Cardiac muscle cell (in vitro differentiated cells and primary cell): ENCODE results near the gene LHX8. TPM values are rescaled to one million over a fixed set of nuclear protein-coding genes. Genes with fewer than 3 reads are reported as not detected.
A peak's percentile ranks its signal among the peaks of the same experiment; 100 is the strongest.

Source experiments
- DNase-seq, 2 donors: peaks; one replicate each; pipeline versions ENCODE4 v3.0.0 to v3.0.0-alpha.2; 2010 to 2017; ENCODE audit warnings: low read depth in 1 of 2, low spot score in 1 of 2
- H3K27ac ChIP-seq: fragments of 200-600 bp; sonication (generic); 2 replicates; pipeline ENCODE4 v1.5.1; 2016
- H3K27me3 ChIP-seq: fragments of 200-600 bp; sonication (generic); 2 replicates; pipeline ENCODE4 v1.6.0; 2016; ENCODE audit warnings: control low read depth
- H3K36me3 ChIP-seq: fragments of 200-600 bp; sonication (generic); 2 replicates; pipeline ENCODE4 v1.5.1; 2016; ENCODE audit warnings: control low read depth
- H3K4me1 ChIP-seq: fragments of 200-600 bp; sonication (generic); 2 replicates; pipeline ENCODE4 v1.8.1; 2017; ENCODE audit warnings: low read depth, mild to moderate bottlenecking, mixed run types
- H3K4me3 ChIP-seq: fragments of 200-600 bp; sonication (generic); 2 replicates; pipeline ENCODE4 v1.5.1; 2016; ENCODE audit warnings: mild to moderate bottlenecking
- H3K9me3 ChIP-seq: fragments of 200-600 bp; sonication (generic); 2 replicates; pipeline ENCODE4 v1.5.1; 2017; ENCODE audit warnings: low read depth, mild to moderate bottlenecking, control low read depth
- CTCF ChIP-seq: IDR thresholded peaks from 2 replicates; pipeline ENCODE4 v1.5.1; 2012; ENCODE audit warnings: low read depth, mild to moderate bottlenecking, low read length
- polyA plus RNA-seq: library from polyadenylated mRNA; unstranded; fragments of >200 nt; fragmentation: Nextera tagmentation; extraction: Ambion mirVana; gene quantifications from 2 replicates; pipeline ENCODE4 v1.2.1, GENCODE V29; 2016
- total RNA-seq: library from RNA; depleted of rRNA; stranded (reverse); fragments of >200 nt; gene quantifications from 2 replicates; pipeline ENCODE4 v1.2.3, GENCODE V29; 2016

Gene LHX8
- total RNA-seq (0.18 and 0.35 TPM in 2 replicates), polyA plus RNA-seq (0.47 and 1.9 TPM in 2 replicates)

- Histone ChIP-seq H3K4me3 (peak within 1 kb of the TSS; percentile 31), H3K9me3 (no peaks in the 10 kb centered on the region), H3K27ac (no peak within 1 kb of the TSS), H3K36me3 (no peaks in the 10 kb centered on the region), H3K4me1 (peaks cover 21% of the 10 kb centered on the region), H3K27me3 (peaks cover 100% of the 10 kb centered on the region)
- peak in 1 of 2 donors; percentile 56 for DNase-seq
- no peak for TF ChIP-seq CTCF
Observed at GRCh38 chr1:75133750-75134646, at the start of gene LHX8. Gene LHX8 (plus strand): TSS chr1:75134388. CDS start chr1:75136615, 2,227 bp downstream.

DNA sequence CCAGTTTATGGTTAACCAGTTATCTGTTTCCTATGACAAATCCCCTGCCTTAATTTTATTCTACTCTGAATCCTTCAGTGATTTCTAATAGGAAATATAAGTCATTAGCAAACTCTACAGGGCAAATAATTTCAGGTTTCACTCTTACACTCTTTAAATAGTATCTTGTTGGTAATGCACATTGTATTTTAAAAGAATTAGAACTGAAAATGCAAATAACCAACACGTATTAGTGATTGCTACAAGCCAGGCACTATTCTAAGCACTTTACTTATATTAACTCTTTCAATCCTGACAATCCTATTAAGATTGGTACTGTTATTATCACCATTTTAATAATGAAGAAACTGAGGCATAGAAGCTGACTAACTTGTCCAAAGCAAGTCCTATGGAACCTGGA lies 48.3 kb upstream of the LHX8 start:
- no peaks in the 10 kb centered on the region for H3K9me3 ChIP-seq
- no peaks in the 10 kb centered on the region for H3K4me1 ChIP-seq
- no peak overlapping the region for H3K4me3 ChIP-seq
- H3K27me3 ChIP-seq = no peaks in the 10 kb centered on the region
- no peaks in the 10 kb centered on the region for H3K36me3 ChIP-seq
- no peak overlapping the region for H3K27ac ChIP-seq
- no peak for DNase-seq
- TF ChIP-seq CTCF = no peak

DNA sequence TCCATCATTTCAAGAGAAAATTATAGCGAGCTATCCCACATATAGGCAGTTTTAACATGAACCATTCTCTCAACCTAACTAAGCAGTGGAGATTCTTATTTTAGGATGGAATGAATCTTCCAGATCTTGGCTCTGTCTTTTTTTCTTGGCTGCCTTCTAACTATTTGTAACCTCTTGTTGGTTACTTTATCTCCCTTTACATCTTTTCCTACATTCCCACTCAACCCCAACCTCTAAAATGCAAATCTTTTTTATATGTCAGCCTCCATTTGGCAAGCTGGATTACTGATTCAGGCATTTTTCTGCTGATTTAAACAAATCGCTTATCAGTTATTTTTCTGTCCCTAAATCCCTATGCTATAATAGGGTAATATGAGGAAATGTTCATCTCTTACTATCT lies 46.9 kb upstream of the LHX8 start:
- no peaks in the 10 kb centered on the region for H3K4me1 ChIP-seq
- no peak for TF ChIP-seq CTCF
- no peak for DNase-seq
- no peaks in the 10 kb centered on the region for H3K36me3 ChIP-seq
- H3K4me3 ChIP-seq = no peak overlapping the region
- H3K9me3 ChIP-seq = no peaks in the 10 kb centered on the region
- H3K27ac ChIP-seq = no peak overlapping the region
- H3K27me3 ChIP-seq = no peaks in the 10 kb centered on the region

- DNase-seq = no peak
- Histone ChIP-seq H3K4me1 (no peaks in the 10 kb centered on the region), H3K27ac (no peak overlapping the region), H3K9me3 (no peaks in the 10 kb centered on the region), H3K27me3 (no peaks in the 10 kb centered on the region), H3K36me3 (no peaks in the 10 kb centered on the region), H3K4me3 (no peak overlapping the region)
- no peak for TF ChIP-seq CTCF
Observed at GRCh38 chr1:75092141-75092540, 42.0 kb upstream of the LHX8 start.

DNA sequence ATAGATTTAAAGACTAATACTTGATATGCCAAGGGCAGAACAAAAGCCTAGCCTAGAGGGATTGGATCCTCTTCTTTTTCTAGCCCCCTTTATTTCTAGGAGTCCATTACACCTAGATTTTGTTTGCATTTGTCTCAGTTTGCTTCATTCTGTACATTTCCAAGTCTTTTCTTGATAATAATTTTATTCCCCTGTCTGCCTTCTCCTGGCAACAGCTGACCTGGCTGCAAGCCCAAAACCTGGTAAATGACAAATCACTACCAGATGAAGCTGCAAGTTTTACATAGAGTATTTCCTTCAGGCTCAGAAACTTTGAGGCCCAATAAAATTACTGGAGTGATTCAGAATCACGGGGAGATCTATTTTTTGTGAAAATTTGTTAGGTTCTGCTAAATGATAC lies 36.5 kb upstream of the LHX8 start:
- Histone ChIP-seq H3K4me1 (no peaks in the 10 kb centered on the region), H3K36me3 (no peaks in the 10 kb centered on the region), H3K27me3 (no peaks in the 10 kb centered on the region), H3K4me3 (no peak overlapping the region), H3K9me3 (no peaks in the 10 kb centered on the region), H3K27ac (no peak overlapping the region)
- peak in 1 of 2 donors; percentile 15 for DNase-seq
- TF ChIP-seq CTCF = no peak
